Neural progenitor cell (in vitro differentiated cells): ENCODE data around the gene IQCE.

Source experiments
- CTCF ChIP-seq: fragments of 200-600 bp; sonication (generic); IDR thresholded peaks from 2 replicates; pipeline ENCODE4 v1.5.1; 2017; ENCODE audit warnings: antibody characterized with exemption, mild to moderate bottlenecking
- EZH2 ChIP-seq: fragments of 200-600 bp; sonication (generic); IDR thresholded peaks from 2 replicates; pipeline ENCODE4 v1.6.1; 2017; ENCODE audit warnings: antibody characterized with exemption, mild to moderate bottlenecking, moderate library complexity
- EZH2phosphoT487 ChIP-seq: fragments of 200-600 bp; sonication (generic); IDR thresholded peaks from 2 replicates; pipeline ENCODE4 v1.6.1; 2017; ENCODE audit warnings: antibody characterized with exemption

DNA sequence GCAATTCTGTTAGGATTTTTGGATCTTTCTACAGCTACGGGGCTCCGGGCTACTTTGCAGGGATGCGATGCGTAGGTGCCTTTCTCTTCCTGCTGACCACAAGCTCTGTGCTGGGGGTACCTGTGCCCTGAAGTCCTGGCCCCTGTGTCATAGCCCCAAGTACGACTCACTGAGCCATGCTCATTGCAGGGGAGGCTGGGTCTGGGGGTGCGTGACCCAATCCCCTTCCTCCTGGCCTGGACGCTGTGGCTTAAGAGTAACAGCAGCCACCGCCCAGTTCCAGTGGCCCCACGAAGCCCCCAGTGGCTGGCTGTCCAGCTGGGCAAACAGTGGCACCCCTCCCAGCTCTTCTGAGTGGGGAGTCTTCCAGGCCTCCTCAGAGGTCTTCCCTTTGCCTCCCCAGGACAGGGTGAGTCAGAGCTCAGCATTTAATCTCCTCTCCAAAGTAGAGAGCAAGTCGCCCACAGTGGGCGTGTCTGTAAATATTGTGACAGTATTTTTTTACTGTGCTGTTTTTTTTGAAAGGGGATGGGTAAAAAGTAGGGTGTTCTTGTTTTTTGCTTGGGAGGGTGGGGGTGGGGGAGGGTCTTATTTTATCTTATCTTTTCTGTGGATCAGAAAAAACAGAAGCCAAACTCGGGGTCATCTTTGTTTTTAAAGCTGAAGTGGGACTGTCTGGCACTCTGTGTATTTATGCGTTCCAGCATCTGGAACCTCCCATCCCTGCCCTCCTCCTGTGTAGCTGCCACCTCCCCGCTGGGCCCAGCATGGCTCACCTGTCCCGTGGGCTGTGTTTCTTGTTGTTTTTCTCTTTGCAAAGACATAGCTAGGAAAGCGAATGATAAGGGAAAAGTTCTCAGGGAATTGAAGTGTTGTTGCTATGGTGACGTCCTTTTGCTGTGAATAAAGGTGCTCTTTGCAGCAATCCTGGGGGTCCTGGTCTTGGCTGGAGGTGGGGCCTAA lies 31.0 kb upstream of the IQCE start:
- TF ChIP-seq CTCF (no peak), EZH2phosphoT487 (no peak), EZH2 (no peak)
